Pulmonary artery endothelial cell (primary cell): ENCODE results near the gene SLC38A9. TPM values are rescaled to one million over a fixed set of nuclear protein-coding genes. Genes with fewer than 3 reads are reported as not detected.
"Not testable (repeated sequence)": the region's sequence is repeated elsewhere in the genome, so short reads cannot be mapped to it uniquely, and the experiment has no call there.

Experiments
- DNase-seq: peaks from one replicate; pipeline ENCODE4 v3.0.0-alpha.2; 2011; ENCODE audit warnings: low read depth, low spot score
- total RNA-seq: library from RNA; depleted of rRNA; stranded (reverse); fragments of >200 nt; gene quantifications from 2 replicates; pipeline ENCODE4 v1.2.3, GENCODE V29; 2014

The SLC38A9 gene
- total RNA-seq, 1 donor from 2014 or later = 32.8 TPM

DNA sequence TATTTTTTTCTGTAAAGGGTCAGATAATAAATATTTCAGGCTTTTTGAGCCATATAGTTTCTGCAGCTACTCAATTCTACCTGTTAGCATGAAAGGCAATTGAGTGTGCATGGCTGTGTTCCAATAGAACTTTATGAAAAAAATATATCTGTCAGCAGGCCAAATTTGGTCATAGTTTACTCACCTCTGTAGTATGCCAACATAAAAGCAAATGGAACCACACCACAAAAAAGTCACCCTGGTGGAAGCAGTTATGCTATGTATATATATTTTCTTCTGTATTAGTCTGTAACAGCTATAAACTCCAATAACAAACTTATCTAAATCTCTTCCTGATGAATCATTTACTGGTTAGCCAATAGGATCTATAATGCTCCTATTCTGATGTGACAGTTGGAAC is 3.4 kb downstream of the SLC38A9 start:
- DNase-seq = no peak

DNA sequence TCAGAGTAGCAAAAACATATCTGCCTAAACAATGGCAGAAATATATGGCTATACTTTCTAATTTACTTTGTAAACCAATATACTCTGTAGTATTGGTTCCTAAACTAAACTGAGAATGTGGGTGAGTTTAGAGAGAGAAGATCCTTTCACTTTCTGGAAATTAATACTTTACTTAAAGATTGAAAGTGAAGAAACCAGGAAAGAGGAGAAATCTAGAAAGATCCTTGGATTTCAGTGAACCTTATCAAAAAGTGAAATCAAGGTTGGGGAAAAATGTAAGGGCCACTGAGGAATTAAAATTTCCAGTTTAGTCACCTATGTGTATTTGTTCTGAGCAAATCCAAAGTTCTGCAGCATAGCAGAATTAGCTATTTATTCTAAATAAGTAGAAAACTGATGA is 5.9 kb downstream of the SLC38A9 start:
- no peak for DNase-seq

DNA sequence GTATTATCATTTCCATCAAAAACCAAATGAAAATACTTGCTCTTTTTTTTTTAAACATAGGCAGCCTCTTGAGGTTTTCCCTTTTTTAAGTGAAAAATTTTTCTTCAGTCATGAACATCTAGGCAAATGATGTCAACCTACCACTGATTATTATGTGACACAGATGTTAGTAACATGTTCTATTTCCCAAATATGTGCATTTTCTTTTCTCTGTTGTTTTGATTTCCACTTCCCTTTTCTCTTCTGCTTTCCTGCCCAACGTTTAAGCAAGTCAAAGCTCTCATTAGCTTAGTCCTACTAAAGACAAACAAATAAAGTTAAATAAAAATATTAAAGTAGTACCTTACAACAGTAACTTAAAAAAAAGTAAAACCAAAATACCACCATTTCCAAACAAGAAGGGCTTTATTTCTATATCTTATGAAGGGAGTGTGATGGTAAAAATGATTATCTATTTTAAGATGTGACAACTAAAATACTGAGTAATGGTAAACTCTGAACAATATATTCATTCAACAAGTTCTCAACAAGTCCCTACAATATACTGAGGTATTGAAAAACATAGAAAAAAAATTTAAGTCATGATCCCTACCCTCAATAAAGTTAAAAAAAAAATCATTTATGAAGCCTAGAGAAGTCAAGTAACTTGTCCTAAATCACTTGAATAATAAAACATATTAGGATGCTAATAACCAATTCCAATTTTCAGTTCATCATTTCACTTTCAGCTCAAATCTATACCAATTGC is 9.4 kb downstream of the SLC38A9 start:
- DNase-seq = no peak

DNA sequence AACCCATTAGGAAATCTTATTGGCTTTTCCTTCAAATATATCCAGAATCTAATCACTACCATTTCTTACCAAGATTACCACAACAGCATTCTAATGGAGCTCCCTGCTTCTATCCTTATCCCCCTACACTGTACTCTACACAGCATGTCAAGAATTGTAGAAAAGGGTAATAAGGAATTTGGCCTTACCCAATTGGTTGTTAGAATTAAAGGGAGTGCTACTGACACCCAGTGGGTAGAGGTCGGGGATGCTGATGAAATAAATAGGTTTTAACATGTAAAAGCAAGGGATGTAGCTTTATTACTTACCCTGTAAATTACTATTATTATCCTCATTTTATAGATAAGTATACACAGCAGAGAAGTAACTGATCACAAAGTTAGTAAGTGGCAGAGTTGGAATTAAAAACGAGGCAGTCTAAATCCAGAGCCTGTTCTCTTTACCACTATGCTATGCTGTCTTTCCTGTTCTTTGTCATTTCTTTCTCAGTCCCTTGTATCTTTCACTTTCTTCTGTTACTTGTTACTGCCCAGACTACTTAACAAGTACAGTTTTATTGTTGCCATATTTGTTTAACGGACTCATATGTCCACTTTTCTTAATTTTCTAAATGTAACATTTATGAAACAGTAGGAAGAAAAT is 10.5 kb downstream of the SLC38A9 start:
- DNase-seq = no peak

DNA sequence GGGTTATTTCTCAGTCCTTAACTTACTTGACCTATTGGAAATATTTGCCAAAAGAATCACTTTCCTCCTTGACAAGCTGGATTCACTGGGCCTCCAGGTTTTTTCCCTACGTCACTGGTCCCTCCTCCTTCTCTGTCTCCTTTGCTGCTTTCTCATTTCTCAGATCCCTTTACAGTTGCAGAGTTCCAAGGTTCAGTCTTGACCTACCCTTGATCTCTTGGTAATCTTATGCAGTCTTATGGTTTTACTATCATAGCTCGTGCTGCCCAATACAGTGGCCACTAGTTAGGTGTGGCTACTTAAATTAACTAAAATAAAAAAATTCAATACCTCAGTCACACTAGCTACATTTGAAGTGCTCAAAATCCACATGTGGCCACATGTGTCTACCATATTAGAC is 11.4 kb downstream of the SLC38A9 start:
- no peak for DNase-seq

DNA sequence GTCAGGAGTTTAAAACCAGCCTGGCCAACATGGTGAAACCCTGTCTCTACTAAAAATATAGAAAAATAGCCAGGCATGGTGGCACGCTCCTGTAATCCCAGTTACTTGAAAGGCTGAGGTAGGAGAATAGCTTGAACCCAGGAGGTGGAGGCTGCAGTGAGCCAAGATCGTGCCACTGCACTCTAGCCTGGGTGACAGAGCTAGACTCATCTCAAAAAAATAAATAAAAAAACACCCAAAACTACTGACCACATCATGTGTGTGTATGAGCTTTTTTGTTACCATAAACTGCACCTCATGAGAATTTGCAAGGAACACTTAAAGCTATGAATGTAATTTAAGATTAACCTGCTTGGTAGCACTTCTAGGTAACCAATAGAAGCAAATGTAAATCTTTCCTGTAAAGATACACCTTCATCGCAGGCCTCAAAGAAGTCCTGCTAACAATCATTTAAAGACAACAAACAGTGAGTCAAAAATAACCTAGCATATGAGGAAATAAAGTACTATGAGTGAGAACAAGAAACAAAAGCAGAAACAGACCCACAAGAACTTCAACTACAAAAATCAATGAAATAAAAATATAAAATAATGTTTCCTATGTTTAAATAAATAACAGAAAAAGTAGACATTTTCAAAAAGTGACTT is 13.0 kb downstream of the SLC38A9 start:
- no peak for DNase-seq

DNA sequence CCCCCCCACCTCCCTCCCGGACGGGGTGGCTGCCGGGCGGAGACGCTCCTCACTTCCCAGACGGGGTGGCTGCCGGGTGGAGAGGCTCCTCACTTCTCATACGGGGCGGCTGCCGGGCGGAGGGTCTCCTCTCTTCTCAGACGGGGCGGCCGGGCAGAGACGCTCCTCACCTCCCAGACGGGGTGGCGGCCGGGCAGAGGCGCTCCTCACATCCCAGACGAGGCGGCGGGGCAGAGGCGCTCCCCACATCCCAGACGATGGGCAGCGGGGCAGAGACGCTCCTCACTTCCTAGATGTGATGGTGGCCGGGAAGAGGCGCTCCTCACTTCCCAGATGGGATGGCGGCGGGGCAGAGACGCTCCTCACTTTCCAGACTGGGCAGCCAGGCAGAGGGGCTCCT is 15.4 kb downstream of the SLC38A9 start:
- DNase-seq = not testable (repeated sequence)

DNA sequence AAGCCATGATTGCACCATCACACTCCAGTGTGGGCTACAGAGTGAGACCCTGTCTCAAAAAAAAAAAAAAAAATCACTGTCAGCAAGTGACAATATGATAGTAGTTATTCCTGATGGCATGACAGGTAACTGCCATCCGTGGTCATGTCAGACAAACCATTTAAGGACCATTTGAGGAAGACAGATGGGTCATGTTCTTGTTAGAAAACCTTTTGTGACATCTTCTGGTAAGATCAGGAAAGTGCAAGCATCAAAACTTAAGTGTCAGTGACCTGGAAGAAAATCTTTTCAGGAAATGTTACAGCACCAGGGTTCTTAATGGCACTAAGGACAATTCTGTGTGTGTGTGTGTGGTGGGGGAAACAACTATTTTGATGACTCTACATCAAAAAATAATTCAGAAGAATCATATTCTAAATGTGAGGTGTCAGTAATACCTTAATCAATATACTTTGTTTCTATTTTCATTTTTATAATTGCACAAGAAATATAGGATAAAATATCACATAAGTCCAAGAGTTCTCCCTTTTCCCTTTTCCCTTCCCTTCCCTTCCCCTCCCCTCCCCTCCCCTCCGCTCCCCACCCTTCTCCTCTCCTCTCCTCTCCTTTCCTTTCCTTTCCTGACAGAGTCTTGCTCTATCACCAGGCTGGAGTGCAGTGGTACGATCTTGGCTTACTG is 17.8 kb downstream of the SLC38A9 start:
- DNase-seq = no peak

DNA sequence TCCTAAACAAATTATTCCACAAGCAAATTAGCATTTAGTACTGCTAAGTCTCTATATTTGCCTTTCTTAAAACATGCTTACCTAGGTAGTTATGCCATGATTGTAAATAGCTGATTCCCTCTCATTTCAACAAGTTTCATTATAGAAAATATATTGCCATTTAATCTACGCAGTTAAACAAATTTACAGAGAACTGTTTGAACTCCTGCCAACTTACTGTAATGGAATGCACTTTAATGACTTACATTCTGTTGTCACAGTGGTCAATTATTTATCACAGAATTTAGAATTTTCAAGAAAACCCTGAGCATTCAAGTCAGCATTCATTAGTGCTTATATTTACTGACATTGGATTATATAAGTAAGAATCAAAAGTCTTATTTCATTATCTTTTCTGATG is 19.6 kb downstream of the SLC38A9 start:
- no peak for DNase-seq

DNA sequence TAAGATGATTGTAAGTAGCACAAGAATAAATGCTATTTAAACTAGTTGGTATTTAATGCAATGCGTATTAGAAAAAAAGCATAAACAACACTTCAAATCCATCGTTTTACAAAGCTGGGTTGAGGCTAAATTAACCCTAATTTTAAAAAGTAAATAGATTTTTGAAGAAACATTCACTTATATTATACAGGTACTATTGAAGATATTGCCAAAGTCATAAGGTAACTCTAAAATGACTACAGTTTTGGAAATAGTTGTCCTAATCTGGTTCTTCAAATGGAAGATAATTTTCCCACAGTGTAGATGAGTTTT is 20.1 kb downstream of the SLC38A9 start:
- DNase-seq = no peak

DNA sequence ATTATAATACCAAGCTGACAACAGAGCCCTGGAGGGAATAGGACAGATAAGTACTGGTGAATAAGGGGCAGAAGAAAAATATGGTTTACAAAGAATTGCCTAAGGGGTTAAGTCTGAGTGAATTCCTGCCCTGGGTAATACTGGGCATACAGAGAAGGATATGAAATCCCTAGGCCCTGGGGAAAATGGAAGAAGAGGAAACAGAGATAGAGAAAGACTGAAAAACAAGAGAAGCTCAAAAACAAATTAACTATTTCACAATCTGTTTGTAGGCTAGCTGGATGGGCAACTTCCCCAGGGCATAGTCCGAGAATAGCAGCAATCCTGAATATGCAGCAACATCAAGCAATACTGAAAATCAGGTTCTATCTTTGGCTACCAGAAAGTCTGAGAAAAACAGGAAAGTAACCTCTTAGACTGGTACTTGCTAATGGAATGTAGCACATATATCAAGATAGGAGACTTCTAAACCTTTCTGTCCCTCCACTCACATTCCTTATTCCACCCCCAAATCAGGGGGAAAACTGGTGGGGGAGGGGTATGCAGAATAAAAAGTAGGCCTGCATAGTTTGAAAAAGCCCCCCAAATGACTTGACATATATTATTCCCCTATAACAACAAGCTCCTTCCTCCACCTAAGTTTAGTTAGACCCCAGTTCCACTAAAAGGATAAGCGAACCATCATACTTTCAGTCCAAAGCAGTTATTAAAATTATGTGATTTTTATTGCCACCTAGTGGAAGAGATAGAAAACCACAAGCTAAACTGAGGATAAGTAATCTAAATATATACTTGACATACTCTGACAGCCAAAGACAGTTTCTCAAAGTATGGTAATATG is 20.6 kb downstream of the SLC38A9 start:
- no peak for DNase-seq

DNA sequence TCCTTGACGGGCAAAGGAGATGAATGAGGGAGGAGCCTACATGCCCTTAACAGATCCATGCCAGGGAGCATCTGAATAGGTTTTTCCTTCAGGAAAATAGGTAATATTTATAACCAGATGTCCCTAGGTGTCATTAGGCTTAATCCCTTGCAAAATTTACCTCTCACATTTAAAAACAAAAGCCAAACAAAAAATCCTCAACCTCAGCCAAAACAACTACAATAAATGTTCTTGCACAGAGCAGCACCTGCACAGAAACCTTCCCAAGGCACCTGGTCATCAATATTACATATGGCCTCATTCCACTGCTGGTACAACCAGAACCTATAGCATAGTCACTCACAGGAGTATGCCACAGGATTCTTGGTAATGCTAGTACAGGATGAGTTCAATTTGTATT is 30.1 kb downstream of the SLC38A9 start:
- DNase-seq = no peak

DNA sequence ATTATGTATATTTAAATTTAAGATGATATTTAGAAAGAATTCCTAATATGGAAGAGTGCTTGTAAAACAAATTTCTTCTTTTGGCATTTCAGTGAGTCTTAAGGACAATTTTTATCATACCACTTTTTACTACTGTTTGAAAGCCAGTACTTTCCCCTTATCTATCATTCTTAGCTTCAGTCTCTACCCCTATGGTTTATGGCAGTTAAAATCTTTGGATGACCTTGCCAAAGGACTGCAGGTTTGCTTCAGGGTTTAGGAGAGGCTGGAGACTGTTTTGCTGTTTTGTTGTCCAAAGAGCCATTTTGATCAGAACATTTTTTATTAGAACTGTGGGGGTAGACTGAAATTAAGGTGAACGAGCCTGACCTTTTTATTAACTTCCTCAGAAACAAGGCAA is 30.8 kb downstream of the SLC38A9 start:
- DNase-seq = no peak

DNA sequence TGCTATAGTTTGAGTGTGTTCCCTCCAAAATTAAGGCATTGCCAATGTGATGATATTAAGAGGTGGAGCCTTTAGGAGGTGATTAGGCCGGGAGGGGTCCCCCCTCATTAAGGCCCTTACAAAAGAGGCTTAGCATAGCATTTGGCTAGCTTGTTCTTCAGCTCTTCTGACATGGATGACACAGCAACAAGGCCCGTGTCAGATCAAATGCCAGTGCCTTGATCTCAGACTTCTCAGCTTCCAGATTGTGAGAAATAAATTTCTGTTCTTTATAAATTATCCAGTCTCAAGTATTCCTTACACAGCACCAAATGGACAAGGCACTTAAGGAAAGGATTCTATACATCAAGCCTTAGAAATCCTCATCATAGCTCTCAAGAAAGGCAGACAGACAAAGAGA is 31.8 kb downstream of the SLC38A9 start:
- no peak for DNase-seq

DNA sequence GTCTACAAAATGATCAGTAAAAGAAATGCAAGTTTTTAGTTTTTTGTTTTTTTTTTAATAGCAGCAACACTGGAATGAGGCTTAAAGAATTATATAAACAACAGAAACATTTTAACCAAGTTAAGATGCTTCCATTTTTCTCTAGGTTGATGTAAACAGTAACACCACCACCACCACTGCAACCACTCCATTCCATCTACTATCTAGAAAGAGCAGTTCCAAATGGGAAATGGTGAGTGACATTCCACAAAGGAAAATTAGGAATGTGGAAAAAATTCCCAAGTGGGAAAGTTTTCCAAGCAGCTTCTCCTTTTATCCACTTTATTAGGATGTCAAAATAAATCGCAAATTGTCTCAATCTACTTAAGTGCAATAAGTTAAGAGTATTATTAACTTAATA is 32.6 kb downstream of the SLC38A9 start:
- no peak for DNase-seq

DNA sequence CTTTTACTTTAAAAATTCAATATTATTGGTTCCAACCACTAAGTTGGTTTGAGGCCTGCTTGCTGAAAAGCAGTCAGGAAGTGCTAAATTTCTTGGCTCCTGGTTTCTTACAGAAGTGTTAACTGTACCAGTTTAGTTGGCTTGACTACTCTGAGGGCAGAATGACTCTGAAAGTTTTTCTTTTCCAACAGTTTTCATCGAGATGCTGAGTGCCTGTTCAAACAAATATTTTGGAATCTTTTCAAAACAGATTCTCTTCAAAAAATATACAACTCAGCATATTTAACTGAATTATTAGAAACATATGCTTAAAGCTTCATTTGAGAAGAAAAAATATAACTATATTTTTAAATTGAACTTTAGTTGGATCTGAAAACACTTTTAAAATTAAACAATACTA is 37.0 kb downstream of the SLC38A9 start:
- no peak for DNase-seq

DNA sequence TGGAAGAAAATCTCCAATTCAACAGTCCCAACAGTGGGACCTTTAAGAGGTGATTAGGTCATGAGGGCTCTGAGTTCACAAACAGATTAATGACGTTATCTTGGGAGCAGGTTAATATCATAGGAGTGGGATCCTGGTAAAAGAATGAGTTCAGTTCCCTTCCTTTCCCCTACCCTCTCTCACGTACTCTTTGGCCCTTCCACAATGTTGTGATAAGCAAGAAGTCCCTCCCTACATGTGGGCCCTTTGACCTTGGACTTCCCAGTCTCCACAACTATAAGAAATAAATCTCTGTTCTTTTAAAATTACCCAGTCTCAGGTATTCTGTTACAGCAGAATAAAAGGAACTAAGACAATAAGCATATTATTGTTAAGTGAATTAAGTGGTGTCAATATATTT is 37.8 kb downstream of the SLC38A9 start:
- no peak for DNase-seq

DNA sequence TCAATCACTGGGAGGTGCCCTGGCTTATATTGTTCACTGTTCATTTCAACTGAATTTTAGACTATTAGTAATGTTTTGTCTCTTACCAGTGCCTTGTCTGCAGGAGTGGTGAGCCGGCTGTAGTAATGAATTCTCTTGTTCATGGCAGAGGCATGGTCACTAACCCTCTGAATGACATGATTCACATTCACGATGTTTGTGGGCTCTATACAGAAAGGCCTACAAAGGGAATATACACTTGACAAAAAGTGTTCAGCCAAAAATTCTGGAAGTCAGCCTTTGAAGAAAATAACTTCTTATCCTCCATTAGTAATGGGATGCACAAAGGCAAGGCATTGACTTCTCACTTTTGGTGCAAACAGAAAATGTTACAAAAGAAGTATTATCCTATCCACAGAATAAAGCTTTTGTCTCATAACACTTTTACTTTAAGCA is 39.6 kb downstream of the SLC38A9 start:
- no peak for DNase-seq

DNA sequence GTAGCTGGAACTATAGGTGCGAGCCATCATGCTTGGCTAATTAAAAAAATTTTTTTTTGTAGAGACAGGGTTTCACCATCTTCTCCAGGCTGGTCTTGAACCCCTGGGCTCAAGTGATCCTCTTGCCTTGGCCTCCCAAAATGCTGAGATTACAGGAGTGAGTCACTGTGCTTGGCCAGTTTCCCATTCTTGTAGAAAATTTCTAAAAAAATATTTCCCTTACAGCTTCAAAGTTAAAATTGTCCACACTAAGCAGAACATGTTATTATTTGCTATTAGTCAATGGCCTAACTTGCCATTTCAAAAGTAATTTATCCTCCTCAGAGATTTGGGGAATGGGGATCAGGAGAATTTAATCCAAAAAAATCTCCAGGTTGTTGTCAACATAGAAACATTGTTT is 40.1 kb downstream of the SLC38A9 start:
- no peak for DNase-seq

DNA sequence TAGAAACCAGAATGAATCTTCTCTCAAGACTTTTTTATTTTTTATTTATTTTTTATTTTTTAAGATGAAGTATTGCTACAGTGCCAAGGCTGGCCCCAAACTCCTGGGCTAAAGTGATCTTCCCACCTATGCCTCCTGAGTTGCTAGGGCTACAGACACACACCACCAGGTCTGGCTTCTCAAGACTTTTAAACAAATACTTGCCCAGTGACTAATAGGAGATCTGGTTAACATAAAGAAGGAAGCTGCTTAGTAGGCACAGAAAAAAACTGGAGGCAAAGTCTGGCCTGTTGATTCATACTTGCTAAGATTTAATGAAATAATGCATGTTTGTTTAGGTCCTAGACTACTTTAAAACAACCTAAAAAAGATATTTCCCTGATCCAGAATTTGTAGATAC is 43.8 kb downstream of the SLC38A9 start:
- DNase-seq = no peak

DNA sequence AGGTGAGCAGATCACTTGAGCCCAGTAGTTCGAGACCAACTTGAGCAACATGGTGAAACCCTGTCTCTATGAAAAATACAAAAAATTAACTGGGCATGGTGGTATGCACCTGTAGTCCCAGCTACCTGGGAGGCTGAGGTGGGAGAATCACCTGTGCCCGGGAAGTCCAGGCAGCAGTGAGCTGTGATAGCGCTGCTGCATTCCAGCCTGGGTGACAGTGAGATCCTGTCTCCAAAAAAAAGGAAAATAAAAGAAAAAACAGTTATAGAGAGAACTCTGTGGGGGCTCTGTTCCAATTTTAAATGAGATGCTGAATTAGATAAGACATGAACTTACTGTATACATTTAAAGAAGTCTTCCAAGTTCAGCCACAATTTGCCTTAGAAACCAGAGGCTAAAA is 44.2 kb downstream of the SLC38A9 start:
- no peak for DNase-seq

DNA sequence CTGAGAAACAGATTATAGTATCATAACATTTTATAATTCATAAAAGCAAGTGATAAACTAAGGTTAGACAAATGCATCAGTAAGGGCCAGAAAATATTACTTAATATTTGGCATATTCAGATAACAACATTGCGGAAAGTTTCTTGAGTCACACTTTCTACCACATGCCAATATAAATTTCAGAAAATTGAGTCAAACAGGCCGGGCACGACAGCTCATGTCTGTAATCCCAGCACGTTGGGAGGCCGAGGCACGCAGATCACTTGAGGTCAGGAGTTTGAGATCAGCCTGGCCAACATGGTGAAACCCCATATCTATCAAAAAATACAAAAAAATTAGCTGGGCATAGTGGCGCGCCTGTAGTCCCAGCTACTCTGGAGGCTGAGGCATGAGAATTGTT is 47.1 kb downstream of the SLC38A9 start:
- DNase-seq = no peak
